Measurements from ENCODE around the gene VCP.
"Not testable (repeated sequence)": the region's sequence is repeated elsewhere in the genome, so short reads cannot be mapped to it uniquely, and the experiment has no call there.

The VCP gene

DNA sequence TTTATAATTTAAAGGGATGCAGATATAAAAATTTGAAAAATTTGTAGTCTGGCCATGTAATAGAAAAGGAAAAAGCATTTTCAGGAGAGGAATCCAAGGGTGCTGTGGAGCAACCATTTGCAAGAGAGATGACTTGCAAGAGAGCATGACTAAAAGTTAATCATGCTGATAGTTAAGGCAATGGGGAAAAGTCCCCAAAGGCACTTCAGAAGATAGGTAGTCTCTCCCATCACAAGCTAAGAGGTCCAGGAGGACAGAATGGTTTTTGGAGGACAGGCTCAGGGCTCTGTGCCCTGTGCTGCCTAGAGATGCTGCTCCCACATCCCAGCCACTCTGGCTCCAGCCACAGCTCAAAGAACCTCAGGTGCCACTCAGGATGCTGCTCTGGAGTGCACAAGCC, 44.1 kb downstream of the VCP start:
- Mint-ChIP-seq H3K4me3 (no peak overlapping the region), H3K4me1 (ENCODE audit: low read depth) (peaks cover 13% of the 10 kb centered on the region), H3K27ac (no peak overlapping the region), H3K27me3 (ENCODE audit: low read depth) (no peaks in the 10 kb centered on the region), H3K36me3 (ENCODE audit: low read depth) (peaks cover 7% of the 10 kb centered on the region), H3K9me3 (no peaks in the 10 kb centered on the region)

DNA sequence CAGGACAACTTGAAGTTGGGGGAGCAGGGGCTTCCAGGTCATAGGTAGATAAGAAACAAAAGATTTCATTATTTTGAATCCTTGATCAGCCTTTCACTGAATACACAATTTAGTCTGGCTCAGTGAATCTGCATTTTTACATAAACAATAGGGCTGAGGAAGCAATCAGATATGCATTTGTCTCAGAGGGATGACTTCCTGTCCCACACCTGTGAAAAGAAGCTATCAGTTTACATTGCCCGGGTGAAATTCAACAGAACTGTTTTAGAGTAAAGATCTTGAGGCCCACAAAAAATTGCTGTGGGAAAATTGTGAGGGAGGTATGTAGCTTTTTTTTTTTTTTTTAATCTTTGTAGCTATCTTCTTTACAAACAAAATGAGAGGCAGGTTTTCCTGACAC, 44.6 kb downstream of the VCP start:
- Mint-ChIP-seq H3K4me1 (ENCODE audit: low read depth) (peaks cover 14% of the 10 kb centered on the region), H3K27ac (no peak overlapping the region), H3K27me3 (ENCODE audit: low read depth) (no peaks in the 10 kb centered on the region), H3K36me3 (ENCODE audit: low read depth) (peaks cover 7% of the 10 kb centered on the region), H3K9me3 (no peaks in the 10 kb centered on the region), H3K4me3 (no peak overlapping the region)

DNA sequence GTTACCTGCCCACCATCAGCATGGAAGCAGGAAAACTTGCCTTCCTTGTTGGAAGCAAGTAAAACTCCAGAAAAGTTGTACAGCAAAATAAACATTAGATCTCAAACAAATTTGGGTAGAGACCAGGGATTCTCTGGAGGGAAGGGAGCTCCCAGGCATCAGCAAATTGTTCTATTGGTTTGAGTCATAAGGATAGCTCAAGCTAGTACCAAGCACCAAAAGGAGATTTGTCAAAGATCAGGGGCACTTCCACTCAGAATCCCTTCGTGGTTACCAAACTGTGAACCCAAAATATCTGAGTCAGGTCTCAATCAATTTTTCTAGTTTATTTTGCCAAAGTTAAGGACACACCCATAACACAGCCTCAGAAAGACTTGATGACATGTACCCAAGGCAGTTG, 45.1 kb downstream of the VCP start:
- Mint-ChIP-seq H3K9me3 (no peaks in the 10 kb centered on the region), H3K4me1 (ENCODE audit: low read depth) (peaks cover 14% of the 10 kb centered on the region), H3K4me3 (no peak overlapping the region), H3K27ac (no peak overlapping the region), H3K36me3 (ENCODE audit: low read depth) (peaks cover 7% of the 10 kb centered on the region), H3K27me3 (ENCODE audit: low read depth) (no peaks in the 10 kb centered on the region)

DNA sequence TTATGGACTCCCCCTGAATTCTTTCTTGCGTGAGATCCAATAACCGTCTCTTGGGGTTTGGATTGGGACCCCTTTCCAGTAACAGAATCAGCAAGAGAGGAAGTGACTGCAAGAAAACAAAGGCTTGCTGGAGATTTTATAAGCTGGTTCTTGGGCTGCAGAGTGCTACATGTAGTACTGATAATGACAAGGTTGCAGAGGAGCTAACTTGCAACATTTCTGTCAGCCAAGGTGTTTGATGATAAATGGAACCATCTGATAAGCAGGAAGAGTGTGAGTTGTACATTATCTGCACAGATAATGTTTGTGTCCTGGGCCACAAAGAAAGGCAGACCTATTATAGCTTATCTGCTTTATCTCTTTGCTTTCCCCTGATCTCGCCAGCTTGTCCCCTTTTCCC, 45.8 kb downstream of the VCP start:
- no peaks in the 10 kb centered on the region for H3K9me3 Mint-ChIP-seq
- no peak overlapping the region for H3K27ac Mint-ChIP-seq
- H3K4me3 Mint-ChIP-seq: no peak overlapping the region
- H3K36me3 Mint-ChIP-seq (ENCODE audit: low read depth): peaks cover 11% of the 10 kb centered on the region
- no peaks in the 10 kb centered on the region for H3K27me3 Mint-ChIP-seq (ENCODE audit: low read depth)
- peaks cover 14% of the 10 kb centered on the region for H3K4me1 Mint-ChIP-seq (ENCODE audit: low read depth)

DNA sequence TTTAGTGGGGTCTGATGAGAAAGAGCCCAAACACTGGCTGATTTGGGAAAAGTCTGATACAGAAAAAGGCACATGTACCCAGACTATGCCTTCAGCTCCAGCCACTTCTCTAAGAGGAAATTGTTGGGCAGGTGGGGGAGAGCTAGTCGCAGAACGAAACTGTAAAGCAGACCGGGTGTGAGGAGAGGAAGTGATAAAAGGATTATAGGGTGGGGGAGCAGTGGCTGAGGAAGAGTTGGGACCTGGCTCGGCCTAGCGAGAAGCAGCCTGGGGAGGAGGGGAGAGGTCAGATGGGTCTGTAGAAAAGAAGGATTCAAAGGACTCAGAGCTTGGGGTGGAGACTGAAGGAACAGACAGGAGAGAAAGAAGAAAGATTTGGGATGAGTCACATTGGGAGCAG, 49.0 kb downstream of the VCP start:
- not testable (repeated sequence) for H3K27me3 Mint-ChIP-seq (ENCODE audit: low read depth); H3K27ac Mint-ChIP-seq; H3K9me3 Mint-ChIP-seq; H3K4me3 Mint-ChIP-seq
- Mint-ChIP-seq H3K4me1 (ENCODE audit: low read depth) (peaks cover 14% of the 10 kb centered on the region), H3K36me3 (ENCODE audit: low read depth) (peaks cover 16% of the 10 kb centered on the region)

DNA sequence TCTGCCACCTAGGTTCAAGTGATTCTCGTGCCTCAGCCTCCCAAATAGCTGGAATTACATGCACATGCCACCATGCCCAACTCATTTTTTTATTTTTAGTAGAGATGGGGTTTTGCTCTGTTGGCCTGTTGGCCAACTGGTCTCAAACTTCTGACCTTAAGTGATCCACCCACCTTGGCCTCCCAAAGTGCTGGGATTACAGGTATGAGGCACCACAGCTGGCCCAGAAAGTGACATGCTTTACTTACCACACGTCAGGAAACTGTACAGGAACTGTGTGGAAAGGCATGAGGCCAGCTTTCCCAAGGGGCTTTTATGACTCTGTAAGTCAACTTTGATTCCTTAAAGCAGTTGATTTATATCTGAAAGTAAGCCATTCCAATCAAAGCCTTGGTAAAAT, 57.9 kb downstream of the VCP start:
- Mint-ChIP-seq H3K4me1 (ENCODE audit: low read depth) (peaks cover 6% of the 10 kb centered on the region), H3K27me3 (ENCODE audit: low read depth) (no peaks in the 10 kb centered on the region), H3K36me3 (ENCODE audit: low read depth) (peaks cover 34% of the 10 kb centered on the region), H3K27ac (no peak overlapping the region), H3K9me3 (peaks cover 24% of the 10 kb centered on the region), H3K4me3 (no peak overlapping the region)

DNA sequence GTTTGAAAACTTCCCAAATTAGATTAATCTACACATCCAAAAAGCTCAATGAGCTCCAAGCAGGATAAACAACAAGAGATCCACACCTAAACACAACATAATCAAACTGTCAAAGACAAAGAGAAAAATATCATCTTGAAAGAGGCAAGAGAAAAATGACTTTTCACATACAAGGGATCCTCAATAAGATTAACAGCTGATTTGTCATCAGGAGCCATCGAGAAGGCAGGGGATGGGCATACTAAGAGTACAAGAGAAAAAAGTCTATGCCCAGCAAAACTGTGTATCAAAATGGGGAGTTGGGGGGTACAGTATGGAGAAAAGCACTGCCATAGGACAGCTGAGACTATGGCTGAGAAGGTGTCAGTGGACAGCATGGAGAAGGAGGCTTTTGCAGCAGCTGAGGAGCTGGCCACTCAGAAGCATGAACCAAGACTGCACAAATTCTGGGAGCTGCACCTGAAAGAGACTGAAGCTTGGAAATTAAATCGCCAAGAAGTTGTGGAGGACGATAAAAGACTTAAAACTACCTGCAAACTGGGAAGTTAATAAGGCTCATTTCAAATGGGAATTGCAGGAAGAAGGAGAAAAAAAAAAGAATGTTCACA, 62.0 kb downstream of the VCP start:
- peaks cover 20% of the 10 kb centered on the region for H3K9me3 Mint-ChIP-seq
- peaks cover 6% of the 10 kb centered on the region for H3K4me1 Mint-ChIP-seq (ENCODE audit: low read depth)
- H3K27me3 Mint-ChIP-seq (ENCODE audit: low read depth): no peaks in the 10 kb centered on the region
- H3K36me3 Mint-ChIP-seq (ENCODE audit: low read depth): peaks cover 36% of the 10 kb centered on the region
- no peak overlapping the region for H3K4me3 Mint-ChIP-seq
- no peak overlapping the region for H3K27ac Mint-ChIP-seq
